Lung (tissue), 12 donors: ENCODE data around the gene SPAAR. TPM values are rescaled to one million over a fixed set of nuclear protein-coding genes. Genes with fewer than 3 reads are reported as not detected.

Source experiments
- ATAC-seq: fragments of 200-7000 bp; cut with Tn5 transposase; one replicate; pipeline ENCODE4 v1.9.1; 2020; ENCODE audit warnings: moderate number of reproducible peaks; ENCODE audit not compliant: insufficient read depth, low FRiP score
- DNase-seq, 3 donors: peaks; one replicate each; pipeline ENCODE4 v3.0.0-alpha.2; 2013 to 2017
- H3K27ac ChIP-seq, 2 donors: one replicate each; pipeline ENCODE4 v1.5.1; 2013; ENCODE audit warnings: mild to moderate bottlenecking in 2 of 2, moderate library complexity in 2 of 2, control low read depth in 1 of 2, inconsistent platforms in 1 of 2, low read depth in 1 of 2, low read length in 1 of 2
- H3K27me3 ChIP-seq, 3 donors: one replicate each; pipeline ENCODE4 v1.5.1; 2013; ENCODE audit warnings: low read length in 2 of 3; ENCODE audit not compliant: control insufficient read depth in 3 of 3, insufficient read depth in 3 of 3
- H3K36me3 ChIP-seq, 4 donors: one replicate each; pipeline ENCODE4 v1.5.1; 2013; ENCODE audit warnings: low read length in 4 of 4, mild to moderate bottlenecking in 1 of 4, moderate library complexity in 1 of 4; ENCODE audit not compliant: control insufficient read depth in 4 of 4, insufficient read depth in 4 of 4
- H3K4me1 ChIP-seq, 5 donors: one replicate each; pipeline ENCODE4 v1.5.1; 2013; ENCODE audit warnings: low read length in 5 of 5, mild to moderate bottlenecking in 2 of 5, moderate library complexity in 1 of 5; ENCODE audit not compliant: control insufficient read depth in 5 of 5, insufficient read depth in 5 of 5
- H3K4me3 ChIP-seq: one replicate; pipeline ENCODE4 v1.5.1; 2013; ENCODE audit warnings: mild to moderate bottlenecking, control low read depth, moderate library complexity
- H3K9ac ChIP-seq, 2 donors: one replicate each; pipeline ENCODE4 v1.5.1; 2013; ENCODE audit warnings: low read length in 2 of 2, control low read depth in 1 of 2; ENCODE audit not compliant: insufficient read depth in 1 of 2
- H3K9me3 ChIP-seq, 4 donors: one replicate each; pipeline ENCODE4 v1.5.1; 2013; ENCODE audit warnings: low read length in 3 of 4, mild to moderate bottlenecking in 1 of 4, moderate library complexity in 1 of 4; ENCODE audit not compliant: control insufficient read depth in 4 of 4, insufficient read depth in 3 of 4
- CTCF ChIP-seq: IDR thresholded peaks from 2 replicates; pipeline ENCODE4 v1.5.1; 2012; ENCODE audit warnings: mild to moderate bottlenecking; ENCODE audit errors: control extremely low read depth, extremely low read depth
- WGBS, 2 donors: extraction: QIAGEN DNeasy Blood & Tissue Kit; methylation state at CpG; one replicate each; pipeline ENCODE4 v1.1.7; 2013; 5-methylcytosine and 5-hydroxymethylcytosine counted together
- polyA plus RNA-seq, 2 donors: library from polyadenylated mRNA; stranded (reverse); fragments of 200-250 nt; gene quantifications; one replicate each; pipeline ENCODE4 v1.2.1, GENCODE V29; 2013
- total RNA-seq, 2 donors: library from RNA; depleted of rRNA in 1 of 2; stranded (reverse); fragments of >200 nt in 1 of 2; gene quantifications; one replicate each; pipeline ENCODE4 v1.2.1, GENCODE V29; 2014 to 2021
- donor health status: control.
- donor health status: control.
- donor health status: Bipolar disorder and iron deficiency.
- donor health status: healthy.
- donor health status: DM: yes; HTN: yes; CAD: no.

The SPAAR gene
- total and polyA plus RNA-seq, 4 donors, result 3.7 to 6.7 (median 5.7) TPM

GRCh38 chr9:35898337-35898736 is 11.0 kb upstream of the SPAAR start:
- Histone ChIP-seq H3K27ac (no peak overlapping the region), H3K27me3 (no peaks in the 10 kb centered on the region), H3K9ac (no peak overlapping the region), H3K4me3 (no peak overlapping the region), H3K36me3 (no peaks in the 10 kb centered on the region), H3K4me1 (peaks cover 0 to 4% (median 0%) of the 10 kb centered on the region in 5 donors), H3K9me3 (no peaks in the 10 kb centered on the region)
- DNase-seq, result no peak
- no peak for ATAC-seq
- no peak for TF ChIP-seq CTCF

- no peak overlapping the region for H3K9ac ChIP-seq
- H3K27me3 ChIP-seq, result no peaks in the 10 kb centered on the region
- 73 to 87% methylated on average over 2 of the region's 2 CpGs for WGBS, 2 donors
- ATAC-seq (no peak), DNase-seq (no peak)
- no peaks in the 10 kb centered on the region for H3K9me3 ChIP-seq
- H3K4me1 ChIP-seq, result peaks cover 0 to 4% (median under 1%) of the 10 kb centered on the region in 5 donors
- H3K4me3 ChIP-seq, result no peak overlapping the region
- no peak overlapping the region for H3K27ac ChIP-seq
- no peak for TF ChIP-seq CTCF
- no peaks in the 10 kb centered on the region for H3K36me3 ChIP-seq
These were observed 10.3 kb upstream of the SPAAR start for GRCh38 chr9:35899021-35899420.

- TF ChIP-seq CTCF, result peak; percentile 59
- 28 to 39% methylated on average over 3 of the region's 3 CpGs for WGBS, 2 donors
- no peak overlapping the region for H3K27ac ChIP-seq
- H3K36me3 ChIP-seq, result no peaks in the 10 kb centered on the region
- H3K4me3 ChIP-seq, result no peak overlapping the region
- no peak overlapping the region for H3K9ac ChIP-seq
- no peaks in the 10 kb centered on the region for H3K9me3 ChIP-seq
- no peaks in the 10 kb centered on the region for H3K27me3 ChIP-seq
- peaks cover 0 to 34% (median 31%) of the 10 kb centered on the region in 5 donors for H3K4me1 ChIP-seq
- DNase-seq (peak in 2 of 3 donors; percentile 73 to 76), ATAC-seq (no peak)
These were observed 6.2 kb upstream of the SPAAR start for GRCh38 chr9:35903049-35903448.

- Histone ChIP-seq H3K4me1 (peaks cover 0 to 44% (median 41%) of the 10 kb centered on the region in 5 donors), H3K9me3 (no peaks in the 10 kb centered on the region), H3K9ac (no peak overlapping the region), H3K4me3 (no peak overlapping the region), H3K27ac (peak overlapping the region in 1 of 2 donors; percentile 99), H3K27me3 (no peaks in the 10 kb centered on the region), H3K36me3 (no peaks in the 10 kb centered on the region)
- DNase-seq (no peak), ATAC-seq (no peak)
- WGBS, 2 donors, result 59 to 67% methylated on average over 8 of the region's 8 CpGs
- TF ChIP-seq CTCF, result no peak
These were observed 5.0 kb upstream of the SPAAR start for GRCh38 chr9:35904338-35904737.
